Endothelial cell of umbilical vein (primary cell): Measurements from ENCODE around the gene CD93. TPM values are rescaled to one million over a fixed set of nuclear protein-coding genes. Genes with fewer than 3 reads are reported as not detected.
A peak's percentile ranks its signal among the peaks of the same experiment; 100 is the strongest.

Experiments
- BruUV-seq: library from RNA; stranded (reverse); fragments of 400-500 nt; replicated peaks from 2 replicates; lab custom pipeline; 2021; lab: Mats Ljungman, UMichigan
- CTCF ChIA-PET: fragments of 300-600, 350-600 bp; sonication (Branson Sonifier 250); formaldehyde crosslinking; loops from one replicate; lab custom pipeline; 2021; ENCODE audit warnings: antibody characterized with exemption, inconsistent platforms; lab: Charles Lee
- POLR2A ChIA-PET: fragments of 300-600, 350-600 bp; sonication (Branson Sonifier 250); formaldehyde crosslinking; loops from one replicate; lab custom pipeline; 2021; ENCODE audit warnings: antibody characterized with exemption, inconsistent platforms; lab: Charles Lee
- DNase-seq: peaks from one replicate; pipeline ENCODE4 v3.0.0-alpha.2; 2011; ENCODE audit warnings: low read depth, low spot score
- FAIRE-seq: peaks from 2 replicates; lab custom pipeline; 2011; peaks lifted over from hg19 to GRCh38; lab: Jason Lieb, UNC
- H2AFZ ChIP-seq: 2 replicates; pipeline ENCODE4 v1.6.0; 2012; ENCODE audit warnings: low read depth, low read length, control low read depth, inconsistent platforms
- H3K27ac ChIP-seq: 2 replicates; pipeline ENCODE4 v1.5.1; 2011; ENCODE audit warnings: low read depth, mild to moderate bottlenecking, control low read depth, low read length, moderate library complexity; ENCODE audit not compliant: insufficient read depth
- H3K27me3 ChIP-seq, 2 experiments: 2 replicates each; pipeline versions ENCODE4 v1.6.0 to v1.6.1; 2011; ENCODE audit warnings: low read length in 2 of 2, mixed read lengths in 1 of 2; ENCODE audit not compliant: control insufficient read depth in 2 of 2, insufficient read depth in 2 of 2
- H3K36me3 ChIP-seq, 2 experiments: 2 replicates in 1 of 2; 3 replicates in 1 of 2; pipeline ENCODE4 v1.5.1; 2011; ENCODE audit warnings: low read length in 2 of 2, mild to moderate bottlenecking in 1 of 2, moderate library complexity in 1 of 2; ENCODE audit not compliant: control insufficient read depth in 2 of 2, insufficient read depth in 2 of 2; ENCODE audit errors: extremely low read depth in 1 of 2
- H3K4me1 ChIP-seq: 3 replicates; pipeline ENCODE4 v1.5.1; 2011; ENCODE audit warnings: mild to moderate bottlenecking, low read length; ENCODE audit not compliant: control insufficient read depth, insufficient read depth; ENCODE audit errors: extremely low read depth
- H3K4me2 ChIP-seq: 2 replicates; pipeline ENCODE4 v1.6.1; 2011; ENCODE audit warnings: low read length, control low read depth, mixed read lengths; ENCODE audit not compliant: insufficient read depth
- H3K4me3 ChIP-seq, 3 experiments: fragments of 200-600 bp in 1 of 3; sonication (generic), shearing (Covaris generic) in 1 of 3; replicated peaks in 1 of 3; 2 replicates each; pipeline ENCODE4 v1.5.1; 2011 to 2016; ENCODE audit warnings: control low read depth in 3 of 3, low read length in 3 of 3, mild to moderate bottlenecking in 2 of 3, inconsistent platforms in 1 of 3, low read depth in 1 of 3, moderate library complexity in 1 of 3; ENCODE audit not compliant: insufficient read depth in 1 of 3
- H3K79me2 ChIP-seq: 2 replicates; pipeline ENCODE4 v1.6.0; 2012; ENCODE audit warnings: low read length, inconsistent platforms; ENCODE audit not compliant: control insufficient read depth, insufficient read depth
- H3K9ac ChIP-seq: replicated peaks from 2 replicates; pipeline ENCODE3; 2011; ENCODE audit warnings: low read length, control low read depth; ENCODE audit not compliant: insufficient read depth; ENCODE audit errors: extremely low read depth
- H3K9me1 ChIP-seq: replicated peaks from 3 replicates; pipeline ENCODE4 v1.6.0; 2011; ENCODE audit warnings: mild to moderate bottlenecking, low read length; ENCODE audit not compliant: control insufficient read depth, insufficient read depth; ENCODE audit errors: extremely low read depth
- H3K9me3 ChIP-seq: replicated peaks from 2 replicates; pipeline ENCODE4 v1.5.1; 2012; ENCODE audit warnings: low read length, inconsistent platforms; ENCODE audit not compliant: control insufficient read depth, insufficient read depth
- H4K20me1 ChIP-seq: replicated peaks from 2 replicates; pipeline ENCODE3; 2011; ENCODE audit warnings: mild to moderate bottlenecking, low read length; ENCODE audit not compliant: control insufficient read depth, insufficient read depth; ENCODE audit errors: extremely low read depth
- CTCF ChIP-seq, 2 donors: IDR thresholded peaks; 1 replicate in 1 of 2; 2 replicates in 1 of 2; pipeline ENCODE4 v1.5.1; 2011; ENCODE audit warnings: low read length in 2 of 2, mild to moderate bottlenecking in 2 of 2, moderate library complexity in 2 of 2, control low read depth in 1 of 2, inconsistent platforms in 1 of 2, low read depth in 1 of 2; ENCODE audit not compliant: insufficient read depth in 1 of 2; ENCODE audit errors: extremely low read depth in 1 of 2
- EZH2 ChIP-seq: IDR thresholded peaks from 2 replicates; pipeline ENCODE4 v1.6.1; 2012; ENCODE audit warnings: borderline replicate concordance, low read depth, mild to moderate bottlenecking, moderate library complexity, low read length, inconsistent platforms; ENCODE audit not compliant: severe bottlenecking
- FOS ChIP-seq: IDR thresholded peaks from 2 replicates; pipeline ENCODE4 v1.6.1; 2011; ENCODE audit warnings: mild to moderate bottlenecking, low read length, moderate library complexity, borderline replicate concordance; ENCODE audit not compliant: insufficient read depth
- GATA2 ChIP-seq: IDR thresholded peaks from 2 replicates; pipeline ENCODE4 v1.7.0; 2011; ENCODE audit warnings: low read depth, mild to moderate bottlenecking, moderate library complexity, mixed read lengths, low read length; ENCODE audit not compliant: insufficient read length, insufficient read depth
- JUN ChIP-seq: IDR thresholded peaks from 2 replicates; pipeline ENCODE4 v1.6.1; 2011; ENCODE audit warnings: borderline replicate concordance, low read depth; ENCODE audit not compliant: insufficient read length, insufficient read depth
- MAX ChIP-seq: IDR thresholded peaks from 2 replicates; pipeline ENCODE4 v1.6.1; 2011; ENCODE audit not compliant: insufficient read depth, insufficient read length
- MYC ChIP-seq: IDR thresholded peaks from one replicate; pipeline ENCODE4 v1.6.1; 2011; ENCODE audit warnings: mild to moderate bottlenecking, low read depth, low read length
- POLR2A ChIP-seq: IDR thresholded peaks from 2 replicates; pipeline ENCODE4 v1.6.1; 2012; ENCODE audit warnings: low read depth, mild to moderate bottlenecking, control low read depth, low read length
- POLR2AphosphoS5 ChIP-seq: IDR thresholded peaks from 2 replicates; pipeline ENCODE4 v1.6.1; 2012; ENCODE audit warnings: low read depth, mild to moderate bottlenecking, control low read depth, low read length, moderate library complexity; ENCODE audit not compliant: insufficient read depth
- dilution Hi-C: fragments of 300-500 bp; cut with MboI; formaldehyde crosslinking; loops from one replicate; pipeline ENCODE4 v1.15.0; 2019; ENCODE audit warnings: low sequenced_read_pairs; ENCODE audit not compliant: extremely low pct_ligation_motif_present
- intact Hi-C: fragments of 100-400 bp; cut with micrococcal nuclease; formaldehyde crosslinking; loops from one replicate; pipeline ENCODE4 v1.10.0; 2022
- polyA plus RNA-seq, 4 experiments: library from polyadenylated mRNA; depleted of rRNA in 3 of 4; stranded (reverse) in 3 of 4; unstranded in 1 of 4; fragments of >200 nt; gene quantifications; 2 replicates each; pipeline versions ENCODE4 v1.2.1 to v1.2.3, GENCODE V29; 2011 to 2012; ENCODE audit warnings: missing spikeins in 1 of 4
- total RNA-seq: library from RNA; stranded (reverse); gene quantifications from 2 replicates; pipeline ENCODE4 v1.2.3, GENCODE V29; 2021

Gene CD93
- total and polyA plus RNA-seq, 2 donors (not counting 3 experiments of a cell fraction or from before 2014, with no cell fraction given) = 180 to 413 TPM

- peak; percentile 48 for TF ChIP-seq POLR2AphosphoS5
- TF ChIP-seq FOS = peak; percentile 16
- no peak for TF ChIP-seq MAX
- peak overlapping the region; percentile 82 to 93 (median 86) for H3K4me3 ChIP-seq
- intact Hi-C loops = loop anchor here (1.0 to 10.0 kb wide), 5 partner anchors 10 to 1778 kb away; partner anchors contain the start of gene XRN2
- peak overlapping the region; percentile 96 for H3K9ac ChIP-seq
- FAIRE-seq = peak; percentile 98
- peak overlapping the region; percentile 95 for H3K4me2 ChIP-seq
- H3K4me1 ChIP-seq = peaks cover 70% of the 10 kb centered on the region
- peak overlapping the region; percentile 98 for H3K27ac ChIP-seq
- no peaks in the 10 kb centered on the region for H3K9me1 ChIP-seq
- DNase-seq = peak; percentile 89
- CTCF ChIA-PET = interaction anchor here (0.6 to 4.8 kb wide), 11 partner anchors 10 to 391 kb away, joined by 3 to 27 read pairs (median 5); no protein-coding TSS in a partner anchor
- POLR2A ChIA-PET = interaction anchor here (0.7 to 2.0 kb wide), 4 partner anchors 20 to 96 kb away, joined by 3 to 8 read pairs (median 4); no protein-coding TSS in a partner anchor
- H4K20me1 ChIP-seq = no peaks in the 10 kb centered on the region
- H3K9me3 ChIP-seq = no peaks in the 10 kb centered on the region
- peaks cover 15 to 18% of the 10 kb centered on the region in 2 experiments for H3K36me3 ChIP-seq
- no peak overlapping the region for H2AFZ ChIP-seq
- dilution Hi-C loops = no loop called here
- BruUV-seq = no TSS peak
- no peaks in the 10 kb centered on the region for H3K27me3 ChIP-seq
- H3K79me2 ChIP-seq = peaks cover 58% of the 10 kb centered on the region
Measured at GRCh38 chr20:23082846-23083552, 3.1 kb downstream of the CD93 start.

GRCh38 chr20:23081263-23081819, 4.8 kb downstream of the CD93 start:
- Histone ChIP-seq H4K20me1 (no peaks in the 10 kb centered on the region), H3K9me3 (no peaks in the 10 kb centered on the region), H2AFZ (no peak overlapping the region), H3K9ac (no peak overlapping the region), H3K27ac (peak overlapping the region; percentile 98), H3K36me3 (peaks cover 15 to 18% of the 10 kb centered on the region in 2 experiments), H3K79me2 (peaks cover 58% of the 10 kb centered on the region), H3K9me1 (no peaks in the 10 kb centered on the region), H3K4me3 (peak overlapping the region in 1 of 3 experiments; percentile 82), H3K4me1 (peaks cover 57% of the 10 kb centered on the region), H3K4me2 (peak overlapping the region; percentile 95), H3K27me3 (no peaks in the 10 kb centered on the region)
- FAIRE-seq = peak; percentile 18
- CTCF ChIA-PET = interaction anchor here (2.3 kb wide), 1 partner anchor 30 kb away, joined by 21 read pairs; no protein-coding TSS in a partner anchor
- POLR2A ChIA-PET = interaction anchor here (2.2 kb wide), 1 partner anchor 31 kb away, joined by 9 read pairs; no protein-coding TSS in a partner anchor
- no TSS peak for BruUV-seq
- dilution Hi-C loops (no loop called here), intact Hi-C loops (loop anchor here (10.0 kb wide), 1 partner anchor 1777 kb away; the partner anchor contains the start of gene XRN2)
- no peak for DNase-seq
- TF ChIP-seq FOS (no peak), GATA2 (no peak), JUN (no peak), MAX (no peak), POLR2A (no peak), EZH2 (no peak), POLR2AphosphoS5 (no peak), CTCF (IDR thresholded peaks at IDR 0.05; ENCODE audit: extremely low read depth in 1 of 2, insufficient read depth in 1 of 2, low read depth in 1 of 2, low read length in 2 of 2) (no peak), MYC (no peak)
